Measurements from ENCODE around the gene NMNAT3.

Gene NMNAT3

GRCh38 chr3:139577346-139577745, 100.4 kb downstream of the NMNAT3 start:
- FAIRE-seq (no peak), DNase-seq (ENCODE audit: insufficient read length) (no peak)
- TF ChIP-seq POLR2A (IDR thresholded peaks at IDR 0.05; ENCODE audit: low read depth, low read length) = no peak
- no peak for TF ChIP-seq POLR2AphosphoS5 (IDR thresholded peaks at IDR 0.05; ENCODE audit: low read depth, low read length)

- FAIRE-seq (no peak), DNase-seq (ENCODE audit: insufficient read length) (no peak)
- no peak for TF ChIP-seq TAF1 (IDR thresholded peaks at IDR 0.05; ENCODE audit: borderline replicate concordance, low read depth, low read length)
- no peak for TF ChIP-seq POLR2AphosphoS5 (IDR thresholded peaks at IDR 0.05; ENCODE audit: low read depth, low read length)
- TF ChIP-seq POLR2A (IDR thresholded peaks at IDR 0.05; ENCODE audit: low read depth, low read length) = no peak
Measured at GRCh38 chr3:139574026-139574947, 103.5 kb downstream of the NMNAT3 start.

GRCh38 chr3:139572847-139573672, 104.7 kb downstream of the NMNAT3 start:
- DNase-seq (ENCODE audit: insufficient read length) (no peak), FAIRE-seq (no peak)
- TF ChIP-seq POLR2AphosphoS5 (IDR thresholded peaks at IDR 0.05; ENCODE audit: low read depth, low read length) = no peak
- TF ChIP-seq TAF1 (IDR thresholded peaks at IDR 0.05; ENCODE audit: borderline replicate concordance, low read depth, low read length) = no peak
- TF ChIP-seq POLR2A (IDR thresholded peaks at IDR 0.05; ENCODE audit: low read depth, low read length) = no peak

GRCh38 chr3:139571711-139572110, 106.1 kb downstream of the NMNAT3 start:
- no peak for DNase-seq (ENCODE audit: insufficient read length)
- TF ChIP-seq TAF1 (IDR thresholded peaks at IDR 0.05; ENCODE audit: borderline replicate concordance, low read depth, low read length) = no peak
- no peak for TF ChIP-seq POLR2AphosphoS5 (IDR thresholded peaks at IDR 0.05; ENCODE audit: low read depth, low read length)
- no peak for TF ChIP-seq POLR2A (IDR thresholded peaks at IDR 0.05; ENCODE audit: low read depth, low read length)
- FAIRE-seq = no peak

GRCh38 chr3:139564294-139564861, 113.4 kb downstream of the NMNAT3 start:
- FAIRE-seq = no peak
- no peak for DNase-seq (ENCODE audit: insufficient read length)
- no peak for TF ChIP-seq POLR2A (IDR thresholded peaks at IDR 0.05; ENCODE audit: low read depth, low read length)
- TF ChIP-seq TAF1 (IDR thresholded peaks at IDR 0.05; ENCODE audit: borderline replicate concordance, low read depth, low read length) = no peak
- no peak for TF ChIP-seq POLR2AphosphoS5 (IDR thresholded peaks at IDR 0.05; ENCODE audit: low read depth, low read length)

- TF ChIP-seq TAF1 (IDR thresholded peaks at IDR 0.05; ENCODE audit: borderline replicate concordance, low read depth, low read length) (no peak), POLR2AphosphoS5 (IDR thresholded peaks at IDR 0.05; ENCODE audit: low read depth, low read length) (no peak), POLR2A (IDR thresholded peaks at IDR 0.05; ENCODE audit: low read depth, low read length) (no peak)
- DNase-seq (ENCODE audit: insufficient read length) (no peak), FAIRE-seq (no peak)
Measured at GRCh38 chr3:139561959-139562676, 115.7 kb downstream of the NMNAT3 start.

- FAIRE-seq = no peak
- TF ChIP-seq POLR2A (IDR thresholded peaks at IDR 0.05; ENCODE audit: low read depth, low read length) (no peak), POLR2AphosphoS5 (IDR thresholded peaks at IDR 0.05; ENCODE audit: low read depth, low read length) (no peak), TAF1 (IDR thresholded peaks at IDR 0.05; ENCODE audit: borderline replicate concordance, low read depth, low read length) (no peak)
- no peak for DNase-seq (ENCODE audit: insufficient read length)
Measured at GRCh38 chr3:139561255-139561817, 116.4 kb downstream of the NMNAT3 start.

- FAIRE-seq (no peak), DNase-seq (ENCODE audit: insufficient read length) (no peak)
- no peak for TF ChIP-seq POLR2AphosphoS5 (IDR thresholded peaks at IDR 0.05; ENCODE audit: low read depth, low read length)
- no peak for TF ChIP-seq TAF1 (IDR thresholded peaks at IDR 0.05; ENCODE audit: borderline replicate concordance, low read depth, low read length)
- TF ChIP-seq POLR2A (IDR thresholded peaks at IDR 0.05; ENCODE audit: low read depth, low read length) = no peak
Measured at GRCh38 chr3:139560411-139560810, 117.4 kb downstream of the NMNAT3 start.

GRCh38 chr3:139559541-139559940, 118.2 kb downstream of the NMNAT3 start:
- TF ChIP-seq POLR2A (IDR thresholded peaks at IDR 0.05; ENCODE audit: low read depth, low read length) (no peak), POLR2AphosphoS5 (IDR thresholded peaks at IDR 0.05; ENCODE audit: low read depth, low read length) (no peak), TAF1 (IDR thresholded peaks at IDR 0.05; ENCODE audit: borderline replicate concordance, low read depth, low read length) (no peak)
- FAIRE-seq = no peak
- no peak for DNase-seq (ENCODE audit: insufficient read length)

GRCh38 chr3:139558351-139559266, 119.2 kb downstream of the NMNAT3 start:
- no peak for DNase-seq (ENCODE audit: insufficient read length)
- TF ChIP-seq POLR2AphosphoS5 (IDR thresholded peaks at IDR 0.05; ENCODE audit: low read depth, low read length) = no peak
- TF ChIP-seq POLR2A (IDR thresholded peaks at IDR 0.05; ENCODE audit: low read depth, low read length) = no peak
- TF ChIP-seq TAF1 (IDR thresholded peaks at IDR 0.05; ENCODE audit: borderline replicate concordance, low read depth, low read length) = no peak
- FAIRE-seq = no peak
